B cell (primary cell): ENCODE measurements around the gene PRH2.

Experiments used
- CTCF ChIP-seq: fragments of 200-600 bp; IDR thresholded peaks from one replicate; pipeline ENCODE4 v1.8.0; 2022; ENCODE audit warnings: antibody characterized with exemption, mild to moderate bottlenecking
- EZH2 ChIP-seq: IDR thresholded peaks from 2 replicates; pipeline ENCODE4 v1.6.1; 2012; ENCODE audit warnings: borderline replicate concordance, low read depth, mild to moderate bottlenecking, moderate library complexity, low read length; ENCODE audit not compliant: insufficient read depth, poor library complexity, severe bottlenecking

- no peak for TF ChIP-seq CTCF
- no peak for TF ChIP-seq EZH2
These were observed 44.8 kb upstream of the PRH2 start, which contains the start of gene PRH1 for GRCh38 chr12:10884086-10884725.
